ENCODE results near the gene PGM5.

PGM5 gene

DNA sequence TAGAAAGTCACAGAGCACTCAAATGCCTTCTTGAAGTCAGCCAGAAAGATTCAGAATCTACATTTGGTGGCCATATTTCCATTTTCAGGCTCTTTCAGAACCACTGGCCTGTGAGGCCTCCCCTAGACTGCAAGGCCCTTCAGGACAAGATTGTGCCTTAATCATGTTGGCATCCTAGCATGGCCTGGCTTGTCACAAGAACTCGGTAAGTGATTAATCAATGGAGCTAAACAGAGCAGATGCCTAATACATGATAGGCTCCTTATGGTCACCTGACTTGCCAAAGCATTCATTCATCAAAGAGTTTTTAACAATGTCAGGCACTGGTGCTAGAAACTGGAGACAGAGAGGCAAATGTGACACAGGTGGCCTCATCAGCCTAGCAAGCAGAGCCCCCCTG is 70.3 kb downstream of the PGM5 start:
- POLR2A ChIA-PET, result no interaction called here
- Histone ChIP-seq H3K27ac (ENCODE audit: extremely low read depth, low read depth, low read length) (no peak overlapping the region), H3K4me3 (ENCODE audit: low read depth, low read length) (no peak overlapping the region), H3K36me3 (ENCODE audit: control insufficient read depth in 2 of 2, insufficient read depth in 1 of 2, low read length in 2 of 2) (no peaks in the 10 kb centered on the region), H3K4me1 (ENCODE audit: control insufficient read depth, insufficient read depth, low read length) (no peaks in the 10 kb centered on the region), H3K9me3 (ENCODE audit: control insufficient read depth, insufficient read depth, low read depth, low read length) (no peaks in the 10 kb centered on the region)
- TF ChIP-seq KLF1 (tag by site-specific recombination; IDR thresholded peaks at IDR 0.05), result no peak
- CTCF ChIA-PET, result interaction anchor here (0.6 kb wide), 1 partner anchor 731 kb away, joined by 6 read pairs; no protein-coding TSS in a partner anchor

DNA sequence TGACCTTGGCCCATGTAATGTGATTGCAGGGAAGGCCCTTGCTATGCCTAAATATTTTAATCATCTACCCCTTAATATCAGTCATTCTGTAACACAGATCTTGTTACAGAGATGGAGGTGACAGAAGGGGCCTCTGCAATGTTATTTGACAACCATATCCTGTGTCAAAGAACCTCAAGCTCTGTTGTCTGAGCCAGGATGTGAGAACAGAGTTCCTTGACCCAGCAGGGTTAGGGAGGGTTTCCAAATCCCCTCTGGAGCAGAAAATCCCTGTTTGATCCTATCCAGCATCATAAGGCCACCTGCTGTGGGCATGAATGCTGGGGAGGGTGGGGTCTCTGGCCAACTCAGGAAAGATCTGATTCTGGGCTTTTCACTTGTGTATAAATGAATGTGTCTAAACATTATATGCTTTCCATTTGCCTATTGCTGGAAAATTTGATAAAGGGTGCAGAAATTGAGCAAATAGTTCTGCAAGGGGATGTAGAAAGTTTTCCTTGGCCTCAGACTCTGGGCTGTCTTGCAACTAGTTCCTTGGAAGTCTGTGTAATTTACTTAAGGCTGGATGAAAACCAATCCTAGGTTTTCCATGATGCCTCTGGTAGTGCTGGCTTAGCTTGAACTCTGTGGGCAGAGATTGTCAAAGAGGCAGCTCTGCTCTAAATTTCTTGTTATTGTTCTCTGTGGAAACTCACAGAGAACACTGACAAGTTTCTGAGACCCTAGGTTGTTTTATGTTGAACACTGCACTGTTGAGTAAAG is 71.0 kb downstream of the PGM5 start:
- CTCF ChIA-PET, result interaction anchor here (0.6 kb wide), 1 partner anchor 731 kb away, joined by 6 read pairs; no protein-coding TSS in a partner anchor
- no peaks in the 10 kb centered on the region for H3K9me3 ChIP-seq (ENCODE audit: control insufficient read depth, insufficient read depth, low read depth, low read length)
- POLR2A ChIA-PET, result no interaction called here
- H3K36me3 ChIP-seq (ENCODE audit: control insufficient read depth in 2 of 2, insufficient read depth in 1 of 2, low read length in 2 of 2), result no peaks in the 10 kb centered on the region
- TF ChIP-seq ZNF132 (tag by site-specific recombination; IDR thresholded peaks at IDR 0.05; ENCODE audit: borderline replicate concordance) (no peak), ZNF843 (tag by site-specific recombination; IDR thresholded peaks at IDR 0.05) (no peak), KLF17 (tag by site-specific recombination; IDR thresholded peaks at IDR 0.05) (no peak), PATZ1 (tag by site-specific recombination; IDR thresholded peaks at IDR 0.05) (no peak), ZNF660 (tag by site-specific recombination; IDR thresholded peaks at IDR 0.05) (no peak), IKZF3 (tag by site-specific recombination; IDR thresholded peaks at IDR 0.05) (no peak)
- no peaks in the 10 kb centered on the region for H3K4me1 ChIP-seq (ENCODE audit: control insufficient read depth, insufficient read depth, low read length)
- H3K27ac ChIP-seq (ENCODE audit: extremely low read depth, low read depth, low read length), result no peak overlapping the region
- no peak overlapping the region for H3K4me3 ChIP-seq (ENCODE audit: low read depth, low read length)

- H3K4me1 ChIP-seq (ENCODE audit: control insufficient read depth, insufficient read depth, low read length), result no peaks in the 10 kb centered on the region
- ChIA-PET CTCF (no interaction called here), POLR2A (no interaction called here)
- TF ChIP-seq ZNF133 (tag by site-specific recombination; IDR thresholded peaks at IDR 0.05) (no peak), ZBTB1 (tag by site-specific recombination; IDR thresholded peaks at IDR 0.05) (no peak), ZSCAN16 (tag by site-specific recombination; IDR thresholded peaks at IDR 0.05) (no peak), ZNF132 (tag by site-specific recombination; IDR thresholded peaks at IDR 0.05; ENCODE audit: borderline replicate concordance) (no peak), ZNF324 (tag by site-specific recombination; IDR thresholded peaks at IDR 0.05) (no peak), ZNF350 (tag by site-specific recombination; IDR thresholded peaks at IDR 0.05) (no peak), MEIS1 (CRISPR knock-in tag; IDR thresholded peaks at IDR 0.05; ENCODE audit: borderline replicate concordance) (no peak), ZNF473 (tag by site-specific recombination; IDR thresholded peaks at IDR 0.05) (no peak), OVOL3 (tag by site-specific recombination; IDR thresholded peaks at IDR 0.05) (no peak)
- TF ChIP-seq, protein P1, sequence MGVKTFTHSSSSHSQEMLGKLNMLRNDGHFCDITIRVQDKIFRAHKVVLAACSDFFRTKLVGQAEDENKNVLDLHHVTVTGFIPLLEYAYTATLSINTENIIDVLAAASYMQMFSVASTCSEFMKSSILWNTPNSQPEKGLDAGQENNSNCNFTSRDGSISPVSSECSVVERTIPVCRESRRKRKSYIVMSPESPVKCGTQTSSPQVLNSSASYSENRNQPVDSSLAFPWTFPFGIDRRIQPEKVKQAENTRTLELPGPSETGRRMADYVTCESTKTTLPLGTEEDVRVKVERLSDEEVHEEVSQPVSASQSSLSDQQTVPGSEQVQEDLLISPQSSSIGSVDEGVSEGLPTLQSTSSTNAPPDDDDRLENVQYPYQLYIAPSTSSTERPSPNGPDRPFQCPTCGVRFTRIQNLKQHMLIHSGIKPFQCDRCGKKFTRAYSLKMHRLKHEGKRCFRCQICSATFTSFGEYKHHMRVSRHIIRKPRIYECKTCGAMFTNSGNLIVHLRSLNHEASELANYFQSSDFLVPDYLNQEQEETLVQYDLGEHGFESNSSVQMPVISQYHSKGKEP (tag by site-specific recombination; IDR thresholded peaks at IDR 0.05), result no peak
- TF ChIP-seq, protein P2, sequence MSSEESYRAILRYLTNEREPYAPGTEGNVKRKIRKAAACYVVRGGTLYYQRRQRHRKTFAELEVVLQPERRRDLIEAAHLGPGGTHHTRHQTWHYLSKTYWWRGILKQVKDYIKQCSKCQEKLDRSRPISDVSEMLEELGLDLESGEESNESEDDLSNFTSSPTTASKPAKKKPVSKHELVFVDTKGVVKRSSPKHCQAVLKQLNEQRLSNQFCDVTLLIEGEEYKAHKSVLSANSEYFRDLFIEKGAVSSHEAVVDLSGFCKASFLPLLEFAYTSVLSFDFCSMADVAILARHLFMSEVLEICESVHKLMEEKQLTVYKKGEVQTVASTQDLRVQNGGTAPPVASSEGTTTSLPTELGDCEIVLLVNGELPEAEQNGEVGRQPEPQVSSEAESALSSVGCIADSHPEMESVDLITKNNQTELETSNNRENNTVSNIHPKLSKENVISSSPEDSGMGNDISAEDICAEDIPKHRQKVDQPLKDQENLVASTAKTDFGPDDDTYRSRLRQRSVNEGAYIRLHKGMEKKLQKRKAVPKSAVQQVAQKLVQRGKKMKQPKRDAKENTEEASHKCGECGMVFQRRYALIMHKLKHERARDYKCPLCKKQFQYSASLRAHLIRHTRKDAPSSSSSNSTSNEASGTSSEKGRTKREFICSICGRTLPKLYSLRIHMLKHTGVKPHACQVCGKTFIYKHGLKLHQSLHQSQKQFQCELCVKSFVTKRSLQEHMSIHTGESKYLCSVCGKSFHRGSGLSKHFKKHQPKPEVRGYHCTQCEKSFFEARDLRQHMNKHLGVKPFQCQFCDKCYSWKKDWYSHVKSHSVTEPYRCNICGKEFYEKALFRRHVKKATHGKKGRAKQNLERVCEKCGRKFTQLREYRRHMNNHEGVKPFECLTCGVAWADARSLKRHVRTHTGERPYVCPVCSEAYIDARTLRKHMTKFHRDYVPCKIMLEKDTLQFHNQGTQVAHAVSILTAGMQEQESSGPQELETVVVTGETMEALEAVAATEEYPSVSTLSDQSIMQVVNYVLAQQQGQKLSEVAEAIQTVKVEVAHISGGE (tag by site-specific recombination; conservative IDR thresholded peaks at IDR 0.05; ENCODE audit: low read depth), result no peak
- TF ChIP-seq, protein P3, sequence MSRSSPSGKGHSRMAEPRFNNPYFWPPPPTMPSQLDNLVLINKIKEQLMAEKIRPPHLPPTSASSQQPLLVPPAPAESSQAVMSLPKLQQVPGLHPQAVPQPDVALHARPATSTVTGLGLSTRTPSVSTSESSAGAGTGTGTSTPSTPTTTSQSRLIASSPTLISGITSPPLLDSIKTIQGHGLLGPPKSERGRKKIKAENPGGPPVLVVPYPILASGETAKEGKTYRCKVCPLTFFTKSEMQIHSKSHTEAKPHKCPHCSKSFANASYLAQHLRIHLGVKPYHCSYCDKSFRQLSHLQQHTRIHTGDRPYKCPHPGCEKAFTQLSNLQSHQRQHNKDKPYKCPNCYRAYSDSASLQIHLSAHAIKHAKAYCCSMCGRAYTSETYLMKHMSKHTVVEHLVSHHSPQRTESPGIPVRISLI (tag by site-specific recombination; IDR thresholded peaks at IDR 0.05), result no peak
- H3K9me3 ChIP-seq (ENCODE audit: control insufficient read depth, insufficient read depth, low read depth, low read length), result no peaks in the 10 kb centered on the region
- no peaks in the 10 kb centered on the region for H3K36me3 ChIP-seq (ENCODE audit: control insufficient read depth in 2 of 2, insufficient read depth in 1 of 2, low read length in 2 of 2)
- H3K27ac ChIP-seq (ENCODE audit: extremely low read depth, low read depth, low read length), result no peak overlapping the region
- H3K4me3 ChIP-seq (ENCODE audit: low read depth, low read length), result no peak overlapping the region
These were observed 72.1 kb downstream of the PGM5 start for GRCh38 chr9:68428481-68428880.
